ENCODE results near the gene AXIN1. TPM values are rescaled to one million over a fixed set of nuclear protein-coding genes. Genes with fewer than 3 reads are reported as not detected.

The AXIN1 gene
- total and polyA plus RNA-seq, 9 of the 15 experiments (the other 6 are each of a cell fraction or from before 2014, with no cell fraction given) = 0.42 to 58.0 (median 25.9) TPM

DNA sequence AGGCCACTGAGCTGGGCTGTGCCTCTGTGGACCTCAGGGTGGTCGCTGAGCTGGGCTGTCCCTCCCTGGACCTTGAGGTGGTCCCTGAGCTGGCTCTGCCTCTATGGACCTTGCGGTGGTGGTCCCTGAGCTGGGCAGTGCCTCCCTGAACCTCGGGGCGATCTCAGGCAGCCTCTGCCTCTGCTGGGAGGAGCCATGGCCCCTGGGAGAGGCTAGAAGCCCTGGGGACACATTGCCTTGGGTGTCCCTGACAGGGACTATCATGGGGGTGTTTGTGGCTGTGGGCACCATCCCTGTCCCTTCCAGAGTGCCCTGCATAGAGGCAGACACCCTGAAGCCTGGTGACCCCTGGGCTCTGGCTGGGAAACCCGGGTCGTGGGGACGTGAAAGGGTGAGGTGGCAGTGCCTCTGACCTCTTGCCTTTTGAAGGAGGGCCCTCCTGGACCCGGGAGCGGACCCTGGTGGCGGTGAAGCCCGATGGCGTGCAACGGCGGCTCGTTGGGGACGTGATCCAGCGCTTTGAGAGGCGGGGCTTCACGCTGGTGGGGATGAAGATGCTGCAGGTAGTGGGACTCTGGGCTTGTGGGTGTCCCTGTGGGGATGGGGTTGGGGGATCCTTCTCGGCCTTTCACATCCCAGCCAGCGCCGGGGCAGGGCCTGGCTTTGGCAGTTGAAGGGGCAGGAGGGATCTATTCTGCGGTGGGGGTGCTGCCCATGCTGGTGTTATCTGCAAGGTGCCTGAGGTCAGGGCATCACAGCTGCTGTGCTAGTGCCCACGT is 46.2 kb upstream of the AXIN1 start (continued):
- 0 out of 2 replicates have a peak, but pooled peaks have one; percentile 39 for TF ChIP-seq RBFOX2 (IDR thresholded peaks at IDR 0.05; ENCODE audit: low read depth, low read length)
- no peak for TF ChIP-seq ZZZ3 (IDR thresholded peaks at IDR 0.05)
- no peak for TF ChIP-seq ADNP (tag; IDR thresholded peaks at IDR 0.05)
- no peak for TF ChIP-seq ZNF23 (CRISPR knock-in tag; IDR thresholded peaks at IDR 0.05)

DNA sequence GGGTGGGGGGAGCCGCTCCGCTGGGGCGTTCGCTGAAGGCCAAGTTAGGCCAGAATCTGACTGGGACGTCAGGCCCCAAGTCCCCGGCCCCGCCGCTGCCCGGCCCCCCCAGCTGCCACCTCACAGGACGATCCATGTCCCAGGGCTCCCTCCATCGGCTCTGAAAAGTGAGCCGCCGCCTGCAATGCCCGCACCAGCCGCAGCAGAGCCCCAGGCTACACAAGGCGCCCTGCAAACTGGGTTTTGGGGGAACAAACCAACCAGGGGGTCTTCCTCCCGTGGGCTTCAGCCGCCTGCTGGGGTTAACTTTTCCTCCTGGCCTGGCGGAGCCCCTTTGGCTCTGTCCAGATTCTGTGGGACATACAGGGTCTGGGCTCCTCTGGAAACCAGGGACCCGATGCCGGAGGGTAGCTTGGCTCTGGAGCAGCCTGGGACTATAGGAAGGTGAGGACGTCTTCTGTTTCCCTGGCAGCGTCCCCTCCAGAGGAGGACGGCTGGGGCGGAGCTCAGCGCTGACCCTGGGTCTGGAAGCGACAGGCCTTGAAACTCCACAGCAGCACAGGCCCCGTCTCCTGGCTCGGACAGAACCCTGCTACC is 45.3 kb upstream of the AXIN1 start:
- in situ Hi-C loops (cut with MboI) = loop anchor here (10.0 kb wide), 1 partner anchor 277 kb away; the partner anchor contains the start of gene RHBDL1
- Histone ChIP-seq H3K4me3 (peak overlapping the region; percentile 70), H4K20me1 (replicated peaks; ENCODE audit: control insufficient read depth, insufficient read depth, low read length) (no peaks in the 10 kb centered on the region), H3K9me1 (ENCODE audit: control insufficient read depth, insufficient read depth, low read length) (no peaks in the 10 kb centered on the region), H3K4me1 (replicated peaks in 1 of 2; ENCODE audit: control insufficient read depth in 2 of 2, insufficient read depth in 2 of 2, low read length in 2 of 2) (peaks cover 29 to 64% of the 10 kb centered on the region in 2 experiments), H3K9ac (ENCODE audit: insufficient read depth in 1 of 2, low read depth in 2 of 2, low read length in 2 of 2) (peak overlapping the region; percentile 60 to 95), H2AFZ (ENCODE audit: low read depth, low read length) (no peak overlapping the region), H3K4me2 (ENCODE audit: insufficient read depth, low read length) (peak overlapping the region; percentile 86), H3K36me3 (ENCODE audit: control insufficient read depth, insufficient read depth, low read length) (peaks cover 24% of the 10 kb centered on the region), H3K9me3 (replicated peaks; ENCODE audit: control insufficient read depth, insufficient read depth, low read depth, low read length) (no peaks in the 10 kb centered on the region), H3K27me3 (ENCODE audit: control insufficient read depth in 2 of 2, insufficient read depth in 2 of 2, low read length in 2 of 2) (no peaks in the 10 kb centered on the region), H3K79me2 (ENCODE audit: control insufficient read depth, insufficient read depth, low read length) (peaks cover 61% of the 10 kb centered on the region), H3K27ac (ENCODE audit: extremely low read depth, low read depth, low read length) (peak overlapping the region; percentile 79)
- intact Hi-C loops (cut with micrococcal nuclease) = loop anchor here (5.0 to 10.0 kb wide), 3 partner anchors 87 to 284 kb away; partner anchors contain the start of genes JMJD8, RHOT2 and STUB1
- ATAC-seq = peak; percentile 46
- peak in 2 of 4 experiments; percentile 65 to 74 for DNase-seq (ENCODE audit: extremely low read depth in 1 of 4, low spot score in 3 of 4)
- CTCF ChIA-PET (ENCODE audit: low intra/inter-chr PET ratio) = interaction anchor here (0.6 kb wide), 2 partner anchors 47 to 90 kb away, joined by 3 read pairs; no protein-coding TSS in a partner anchor
- POLR2A ChIA-PET = interaction anchor here (0.6 to 1.5 kb wide), 7 partner anchors 9 to 278 kb away, joined by 3 to 5 read pairs (median 4); partner anchors contain the start of genes RAB11FIP3 and RHBDL1
- WGBS (ENCODE audit: insufficient coverage, low coverage, missing lambda C conversion rate) = 8% methylated on average over 22 of the region's 29 CpGs
- peak; percentile 67 for FAIRE-seq
- BruUV-seq (replicated peaks) = no TSS peak
- TF ChIP-seq MTF1 (CRISPR knock-in tag; IDR thresholded peaks at IDR 0.05; ENCODE audit: borderline replicate concordance) = no peak
- TF ChIP-seq HDAC2 (IDR thresholded peaks at IDR 0.05) = no peak
- no peak for TF ChIP-seq SAFB (IDR thresholded peaks at IDR 0.05; ENCODE audit: borderline replicate concordance, low read depth, low read length)
- TF ChIP-seq ERF (CRISPR knock-in tag; IDR thresholded peaks at IDR 0.05) = no peak
- no peak for TF ChIP-seq C11orf30 (IDR thresholded peaks at IDR 0.05; ENCODE audit: low read depth)
- no peak for TF ChIP-seq MEF2D (tag; conservative IDR thresholded peaks at IDR 0.05; ENCODE audit: low read depth)
- TF ChIP-seq HDAC1 (IDR thresholded peaks at IDR 0.05) = no peak
- TF ChIP-seq, protein P1, sequence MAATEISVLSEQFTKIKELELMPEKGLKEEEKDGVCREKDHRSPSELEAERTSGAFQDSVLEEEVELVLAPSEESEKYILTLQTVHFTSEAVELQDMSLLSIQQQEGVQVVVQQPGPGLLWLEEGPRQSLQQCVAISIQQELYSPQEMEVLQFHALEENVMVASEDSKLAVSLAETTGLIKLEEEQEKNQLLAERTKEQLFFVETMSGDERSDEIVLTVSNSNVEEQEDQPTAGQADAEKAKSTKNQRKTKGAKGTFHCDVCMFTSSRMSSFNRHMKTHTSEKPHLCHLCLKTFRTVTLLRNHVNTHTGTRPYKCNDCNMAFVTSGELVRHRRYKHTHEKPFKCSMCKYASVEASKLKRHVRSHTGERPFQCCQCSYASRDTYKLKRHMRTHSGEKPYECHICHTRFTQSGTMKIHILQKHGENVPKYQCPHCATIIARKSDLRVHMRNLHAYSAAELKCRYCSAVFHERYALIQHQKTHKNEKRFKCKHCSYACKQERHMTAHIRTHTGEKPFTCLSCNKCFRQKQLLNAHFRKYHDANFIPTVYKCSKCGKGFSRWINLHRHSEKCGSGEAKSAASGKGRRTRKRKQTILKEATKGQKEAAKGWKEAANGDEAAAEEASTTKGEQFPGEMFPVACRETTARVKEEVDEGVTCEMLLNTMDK (IDR thresholded peaks at IDR 0.05; ENCODE audit: borderline replicate concordance, insufficient read depth, low read depth, low read length, poor library complexity, severe bottlenecking) = peak; percentile 73
- TF ChIP-seq, protein P2, sequence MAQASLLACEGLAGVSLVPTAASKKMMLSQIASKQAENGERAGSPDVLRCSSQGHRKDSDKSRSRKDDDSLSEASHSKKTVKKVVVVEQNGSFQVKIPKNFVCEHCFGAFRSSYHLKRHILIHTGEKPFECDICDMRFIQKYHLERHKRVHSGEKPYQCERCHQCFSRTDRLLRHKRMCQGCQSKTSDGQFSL (CRISPR knock-in tag; IDR thresholded peaks at IDR 0.05) = no peak; the same call in 1 of the 2 replicates
- TF ChIP-seq, protein P2 (tag; IDR thresholded peaks at IDR 0.05) = peak in 1 of 2 experiments; percentile 95; a peak in 2 of 4 replicates

Measured in K562 (cell line).